Esophagus squamous epithelium (tissue), 4 donors: ENCODE results near the gene LPIN3.

ENCODE experiments used
- POLR2A ChIP-seq, 4 donors: fragments of 450-650 bp; IDR thresholded peaks; one replicate each; pipeline ENCODE4 v1.6.1; 2017; ENCODE audit warnings: antibody characterized with exemption in 4 of 4, mild to moderate bottlenecking in 4 of 4, moderate library complexity in 3 of 4
- TF ChIP-seq, protein P1 (sequence below), 6 experiments: fragments of 450-650 bp in 4 of 6; fragments of 200-600 bp in 2 of 6; sonication (generic) in 2 of 6; IDR thresholded peaks; one replicate each; pipeline ENCODE4 v1.5.1; 2016 to 2019; ENCODE audit warnings: antibody characterized with exemption in 6 of 6, mild to moderate bottlenecking in 4 of 6, moderate library complexity in 4 of 6

DNA sequence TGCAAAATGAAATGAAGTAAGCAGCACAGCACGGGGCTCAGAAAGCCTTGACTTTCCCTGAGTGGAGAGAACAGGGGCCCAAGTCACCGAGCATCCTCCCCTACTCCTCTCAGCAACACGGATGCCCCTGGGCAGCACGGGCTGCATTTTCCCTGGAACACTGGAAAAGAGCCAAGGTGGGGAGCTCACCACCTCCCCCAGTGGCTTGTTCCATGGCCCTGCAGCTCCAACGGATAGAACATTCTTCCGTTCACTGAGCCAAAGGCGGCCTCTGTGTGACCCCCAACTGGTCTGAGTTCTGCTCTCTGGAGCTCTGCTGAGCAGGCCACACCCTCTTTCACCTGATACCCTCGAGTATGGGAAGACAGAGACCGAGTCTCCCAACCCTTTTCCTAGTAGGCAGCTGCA is 46.8 kb downstream of the LPIN3 start:
- no peak for TF ChIP-seq POLR2A (IDR thresholded peaks at IDR 0.05)
- TF ChIP-seq, protein P1, sequence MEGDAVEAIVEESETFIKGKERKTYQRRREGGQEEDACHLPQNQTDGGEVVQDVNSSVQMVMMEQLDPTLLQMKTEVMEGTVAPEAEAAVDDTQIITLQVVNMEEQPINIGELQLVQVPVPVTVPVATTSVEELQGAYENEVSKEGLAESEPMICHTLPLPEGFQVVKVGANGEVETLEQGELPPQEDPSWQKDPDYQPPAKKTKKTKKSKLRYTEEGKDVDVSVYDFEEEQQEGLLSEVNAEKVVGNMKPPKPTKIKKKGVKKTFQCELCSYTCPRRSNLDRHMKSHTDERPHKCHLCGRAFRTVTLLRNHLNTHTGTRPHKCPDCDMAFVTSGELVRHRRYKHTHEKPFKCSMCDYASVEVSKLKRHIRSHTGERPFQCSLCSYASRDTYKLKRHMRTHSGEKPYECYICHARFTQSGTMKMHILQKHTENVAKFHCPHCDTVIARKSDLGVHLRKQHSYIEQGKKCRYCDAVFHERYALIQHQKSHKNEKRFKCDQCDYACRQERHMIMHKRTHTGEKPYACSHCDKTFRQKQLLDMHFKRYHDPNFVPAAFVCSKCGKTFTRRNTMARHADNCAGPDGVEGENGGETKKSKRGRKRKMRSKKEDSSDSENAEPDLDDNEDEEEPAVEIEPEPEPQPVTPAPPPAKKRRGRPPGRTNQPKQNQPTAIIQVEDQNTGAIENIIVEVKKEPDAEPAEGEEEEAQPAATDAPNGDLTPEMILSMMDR (IDR thresholded peaks at IDR 0.05): no peak
